Liver (tissue), 3 donors: ENCODE measurements around the gene CCDC187.

Experiments used
- ATF3 ChIP-seq: IDR thresholded peaks from 2 replicates; pipeline ENCODE4 v1.6.1; 2016; ENCODE audit warnings: antibody characterized with exemption
- CTCF ChIP-seq: fragments of 150-350 bp; IDR thresholded peaks from 2 replicates; pipeline ENCODE4 v1.5.1; 2017; ENCODE audit warnings: improper control_type of control experiment, low read depth, low read length; ENCODE audit not compliant: missing input control
- GABPA ChIP-seq, 2 donors: IDR thresholded peaks in 1 of 2; conservative IDR thresholded peaks in 1 of 2; 2 replicates each; pipeline ENCODE4 v1.6.1; 2016; ENCODE audit warnings: antibody characterized with exemption in 2 of 2, mild to moderate bottlenecking in 1 of 2, moderate library complexity in 1 of 2
- MAX ChIP-seq: IDR thresholded peaks from 2 replicates; pipeline ENCODE4 v1.6.1; 2016; ENCODE audit warnings: antibody characterized with exemption
- RXRA ChIP-seq, 2 donors: IDR thresholded peaks; 2 replicates each; pipeline ENCODE4 v1.6.1; 2017 to 2018; ENCODE audit warnings: antibody characterized with exemption in 2 of 2, mild to moderate bottlenecking in 1 of 2
- TAF1 ChIP-seq: conservative IDR thresholded peaks from 2 replicates; pipeline ENCODE4 v1.6.1; 2016; ENCODE audit warnings: antibody characterized with exemption, mild to moderate bottlenecking
- YY1 ChIP-seq: IDR thresholded peaks from 2 replicates; pipeline ENCODE4 v1.6.1; 2016; ENCODE audit warnings: antibody characterized with exemption, mild to moderate bottlenecking
- donor health status: healthy.
- donor health status: healthy.

GRCh38 chr9:136259517-136259813, 44.4 kb downstream of the CCDC187 start:
- TF ChIP-seq CTCF (no peak), GABPA (IDR thresholded peaks at IDR 0.05 in 1 of 2, conservative IDR thresholded peaks at IDR 0.05 in 1 of 2) (no peak), MAX (no peak), RXRA (IDR thresholded peaks at IDR 0.05) (no peak), TAF1 (no peak), YY1 (no peak), ATF3 (no peak)
